Daoy (cell line): ENCODE measurements around the gene FITM1. TPM values are rescaled to one million over a fixed set of nuclear protein-coding genes. Genes with fewer than 3 reads are reported as not detected.

ENCODE experiments used
- DNase-seq: peaks from one replicate; pipeline ENCODE4 v3.0.0-alpha.2; 2015; ENCODE audit warnings: low read depth
- total RNA-seq: library from RNA; depleted of rRNA; stranded (reverse); fragments of >200 nt; shearing (Covaris generic); gene quantifications from 2 replicates; pipeline ENCODE4 v1.2.3, GENCODE V29; 2014

FITM1 gene
- total RNA-seq, 1 experiment from 2014 or later: not detected

DNA sequence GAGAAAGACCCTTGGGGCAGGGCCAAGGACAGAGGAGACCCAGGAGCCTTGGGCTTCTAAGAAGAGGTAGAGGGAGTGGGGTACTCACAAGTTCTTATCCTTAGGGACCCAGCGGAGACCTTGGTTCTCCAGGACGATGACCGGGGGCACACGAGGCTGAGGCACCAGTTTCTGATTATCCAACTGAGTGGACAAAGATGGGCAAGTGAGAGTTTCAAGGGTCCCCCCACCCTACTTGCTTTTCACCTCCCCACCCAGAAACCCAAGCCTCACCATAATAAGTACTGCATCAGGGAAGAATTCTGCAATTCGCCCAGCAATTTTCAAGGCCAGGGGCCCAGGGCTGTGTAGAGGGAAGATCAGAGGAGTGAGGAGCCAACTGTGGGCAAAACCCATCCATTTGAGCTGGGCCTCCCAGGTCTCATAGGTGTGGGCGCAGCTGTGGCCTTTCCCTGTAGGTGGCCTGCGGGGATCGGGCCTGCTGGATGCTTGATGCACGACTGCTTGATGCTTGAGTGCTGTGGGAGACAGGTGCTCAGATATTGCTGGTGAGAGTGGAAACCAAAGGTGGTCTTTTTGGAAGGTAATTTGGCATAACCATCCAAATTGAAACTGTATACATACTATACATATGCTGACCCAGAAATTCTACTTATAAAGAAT lies 8.9 kb downstream of the FITM1 start:
- DNase-seq: no peak

DNA sequence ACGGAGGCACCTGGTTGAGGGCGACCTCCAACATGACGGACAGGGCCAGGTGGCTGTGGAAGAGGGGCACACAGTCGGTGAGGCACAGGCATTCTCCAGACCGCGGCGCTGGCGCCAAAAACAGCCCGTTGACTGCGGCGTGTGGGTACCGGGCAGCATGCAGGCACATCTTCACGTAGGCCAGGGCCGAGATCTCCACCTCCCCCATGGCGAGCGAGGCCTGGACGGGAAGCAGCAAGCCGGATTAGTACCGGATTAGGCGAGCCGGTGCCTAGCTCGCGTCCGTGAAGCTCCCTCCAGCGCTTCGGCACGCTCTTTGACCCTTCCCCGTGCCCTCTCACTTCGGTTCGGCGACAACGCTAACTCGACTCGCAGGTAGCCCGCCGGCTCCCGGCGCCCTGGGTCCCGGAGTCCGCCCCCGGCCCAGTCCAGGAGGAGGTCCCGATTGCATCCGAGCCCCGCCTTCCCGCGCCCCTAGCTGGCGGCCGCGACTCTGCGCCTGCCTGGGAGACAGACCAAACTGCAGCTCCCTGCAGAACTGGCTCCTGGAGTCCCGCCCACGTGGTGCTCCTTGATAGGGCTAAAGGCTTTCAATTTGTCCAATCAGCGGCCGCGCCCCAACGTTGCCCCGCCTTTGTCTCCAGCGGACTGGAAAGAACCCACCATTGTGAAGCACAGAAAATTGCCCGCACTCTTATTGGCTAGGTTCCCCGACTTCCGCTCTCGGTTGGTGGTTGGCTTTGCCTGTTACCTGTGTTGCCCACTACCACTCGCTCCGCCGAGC lies 10.8 kb downstream of the FITM1 start, which contains the start of gene EMC9:
Gene EMC9 (minus strand): TSS at position 495 of the 784 bp plus-strand sequence. CDS start 287 bp downstream, at position 208.
- DNase-seq: peak; percentile 100

DNA sequence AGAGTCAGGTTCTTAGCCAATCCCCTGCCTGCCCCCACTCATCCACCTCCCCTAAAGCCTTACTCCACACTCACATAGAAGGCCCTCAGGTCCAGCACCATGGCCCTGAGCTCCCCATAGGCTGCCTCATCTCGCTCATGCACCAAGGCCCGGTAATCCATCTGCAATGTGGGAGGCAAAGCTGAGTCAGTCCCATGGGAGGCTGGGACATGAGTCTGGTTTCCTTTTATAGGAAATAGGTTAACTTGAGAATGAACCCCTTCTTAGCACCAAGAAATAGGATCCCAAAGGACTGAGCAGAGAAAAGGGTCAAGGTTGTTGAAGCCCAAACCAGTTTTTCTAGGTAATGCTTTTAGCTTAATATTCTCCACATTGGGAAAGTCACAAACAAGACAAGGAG lies 13.1 kb downstream of the FITM1 start:
- DNase-seq: peak; percentile 62

DNA sequence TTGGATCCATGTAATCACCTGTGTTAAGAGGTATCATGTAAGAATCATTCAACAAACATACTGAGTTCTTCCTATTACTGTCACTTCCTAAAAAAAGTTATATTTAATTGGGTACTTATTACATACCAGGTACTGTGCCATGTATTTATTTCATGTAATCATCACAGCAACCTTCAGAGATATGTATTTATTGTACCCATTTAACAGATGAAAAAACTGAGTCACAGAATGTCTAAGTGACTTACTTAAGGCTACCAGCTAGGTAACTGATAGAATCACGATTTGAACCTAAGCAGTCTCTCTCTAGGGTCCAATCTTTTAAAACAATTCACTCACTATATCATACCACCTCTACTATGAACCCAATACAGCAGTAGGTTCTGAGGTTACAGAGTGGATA lies 14.0 kb downstream of the FITM1 start:
- DNase-seq: no peak

DNA sequence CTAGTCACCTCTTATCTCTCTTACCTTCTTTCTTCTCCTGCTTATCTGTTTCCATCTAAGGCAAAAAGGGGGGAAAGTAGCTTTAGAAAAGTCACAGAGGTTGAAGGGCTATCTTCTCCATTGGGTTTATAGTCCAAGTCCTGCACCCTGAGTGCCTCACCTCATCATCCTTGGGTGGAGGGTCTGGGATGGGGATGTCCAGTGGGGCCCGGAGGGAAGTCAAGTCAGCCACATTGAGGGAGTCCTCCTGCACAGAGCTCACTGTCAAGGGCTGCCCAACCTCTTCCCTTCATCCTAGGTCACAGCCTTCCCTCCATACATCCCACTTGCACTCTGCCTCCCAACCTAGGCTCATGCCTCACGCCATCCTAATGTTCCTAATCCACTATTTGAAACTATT lies 14.8 kb downstream of the FITM1 start:
- DNase-seq: no peak

DNA sequence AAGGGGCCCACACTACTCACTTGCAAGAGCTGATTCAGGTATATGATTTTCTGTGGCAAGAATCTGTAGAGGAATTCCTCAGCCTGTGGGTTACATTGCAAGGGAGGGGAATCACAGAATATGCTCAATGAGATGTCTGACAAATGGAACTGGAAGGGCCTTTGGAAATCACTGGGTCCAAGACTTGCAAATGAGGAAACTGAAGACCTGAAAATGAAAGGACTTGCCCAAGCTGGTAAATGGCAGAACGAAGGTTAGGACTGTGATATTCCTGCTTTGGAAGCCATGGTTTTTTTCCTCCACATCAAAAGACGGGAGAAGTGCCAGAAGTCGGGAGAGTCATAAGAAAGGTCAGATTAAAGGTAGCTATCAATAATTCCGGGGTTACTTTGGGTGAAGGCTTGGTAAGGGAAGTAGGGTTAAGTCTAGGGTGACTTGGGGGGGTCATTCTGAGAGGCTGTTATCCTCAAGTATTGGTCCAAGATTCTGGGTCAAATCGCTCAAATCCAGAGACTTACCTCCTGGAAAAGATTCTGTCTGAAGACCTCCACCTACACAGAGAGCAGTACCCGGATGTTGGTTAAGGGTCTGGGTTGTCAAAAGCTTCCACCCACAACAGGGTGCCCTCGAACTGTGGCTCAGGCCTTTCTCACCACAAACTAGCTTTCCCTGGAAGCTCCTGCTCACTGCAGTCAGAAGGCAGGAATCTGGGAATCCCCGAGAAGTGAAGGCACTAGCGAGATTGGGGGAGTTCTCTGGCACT lies 15.4 kb downstream of the FITM1 start:
- DNase-seq: no peak

DNA sequence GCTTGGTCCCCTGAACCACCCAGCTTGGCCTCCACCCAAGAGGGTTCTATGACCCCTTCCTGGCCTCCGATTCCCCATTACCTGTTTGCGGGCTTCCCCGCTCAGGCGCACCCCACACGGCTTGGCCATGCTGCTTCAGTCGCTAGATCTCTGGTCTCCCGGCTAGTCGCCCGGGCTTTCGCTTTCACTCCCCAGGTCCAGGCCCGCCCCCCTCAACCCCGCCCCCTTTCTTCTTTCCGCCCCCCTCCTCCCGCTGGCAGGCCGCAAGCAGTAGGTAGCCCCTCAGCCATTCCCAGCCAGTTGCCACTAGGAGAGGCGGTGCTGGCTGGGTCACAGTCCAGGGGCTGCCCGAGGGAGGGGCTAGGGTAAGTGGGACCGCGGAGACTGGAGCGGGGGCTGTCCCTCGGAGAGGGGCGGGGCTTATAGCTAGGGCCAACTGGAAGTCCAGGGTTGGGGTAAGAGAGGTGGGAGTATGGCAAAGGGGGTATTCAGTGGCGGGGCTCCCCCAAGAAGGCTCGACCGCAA lies 16.1 kb downstream of the FITM1 start, which contains the start of gene PSME2:
Gene PSME2 (minus strand): TSS at position 158 of the 525 bp plus-strand sequence. CDS start 29 bp downstream, at position 129.
- DNase-seq: peak; percentile 100

DNA sequence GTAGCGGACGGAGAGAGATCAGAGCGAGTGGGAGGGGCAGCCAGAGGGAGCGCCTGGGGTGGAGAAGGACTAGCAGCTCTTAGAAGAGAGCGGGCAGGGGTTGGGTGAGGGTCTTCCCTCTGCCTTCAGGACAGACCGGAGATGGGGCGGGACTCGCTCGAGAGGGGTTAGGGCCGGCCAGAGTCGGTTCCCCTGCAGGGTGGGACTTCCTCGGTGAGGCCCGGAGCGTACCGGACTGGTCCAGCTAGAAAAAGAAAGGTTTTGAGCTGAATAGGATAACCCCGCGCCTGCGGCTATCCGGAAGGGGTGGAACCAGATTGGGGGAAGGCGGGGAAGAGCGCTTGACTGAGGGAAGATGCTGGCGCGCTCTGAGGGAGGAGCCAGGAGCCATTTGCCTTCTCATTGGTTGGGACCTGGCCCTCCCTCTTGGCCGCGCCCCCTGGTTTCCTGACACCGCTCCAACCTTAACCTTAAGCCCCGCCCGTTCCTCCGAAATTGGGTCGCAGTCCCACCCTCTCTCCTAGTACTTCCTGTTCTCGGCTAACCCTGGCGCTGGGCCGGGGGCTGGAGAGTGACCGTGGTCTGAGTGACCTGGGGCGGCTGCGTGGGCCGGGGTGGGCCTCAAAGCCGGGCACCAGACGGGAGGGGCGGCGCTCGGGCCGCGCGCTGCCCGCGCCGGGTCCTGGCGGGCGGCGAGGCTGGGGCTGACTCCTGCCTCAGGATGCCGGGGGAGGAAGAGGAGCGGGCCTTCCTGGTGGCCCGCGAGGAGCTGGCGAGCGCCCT lies 16.7 kb downstream of the FITM1 start, which contains the start of gene RNF31:
Gene RNF31 (plus strand): TSS at position 521 of the 783 bp plus-strand sequence. CDS start 201 bp downstream, at position 722.
- DNase-seq: peak; percentile 100

DNA sequence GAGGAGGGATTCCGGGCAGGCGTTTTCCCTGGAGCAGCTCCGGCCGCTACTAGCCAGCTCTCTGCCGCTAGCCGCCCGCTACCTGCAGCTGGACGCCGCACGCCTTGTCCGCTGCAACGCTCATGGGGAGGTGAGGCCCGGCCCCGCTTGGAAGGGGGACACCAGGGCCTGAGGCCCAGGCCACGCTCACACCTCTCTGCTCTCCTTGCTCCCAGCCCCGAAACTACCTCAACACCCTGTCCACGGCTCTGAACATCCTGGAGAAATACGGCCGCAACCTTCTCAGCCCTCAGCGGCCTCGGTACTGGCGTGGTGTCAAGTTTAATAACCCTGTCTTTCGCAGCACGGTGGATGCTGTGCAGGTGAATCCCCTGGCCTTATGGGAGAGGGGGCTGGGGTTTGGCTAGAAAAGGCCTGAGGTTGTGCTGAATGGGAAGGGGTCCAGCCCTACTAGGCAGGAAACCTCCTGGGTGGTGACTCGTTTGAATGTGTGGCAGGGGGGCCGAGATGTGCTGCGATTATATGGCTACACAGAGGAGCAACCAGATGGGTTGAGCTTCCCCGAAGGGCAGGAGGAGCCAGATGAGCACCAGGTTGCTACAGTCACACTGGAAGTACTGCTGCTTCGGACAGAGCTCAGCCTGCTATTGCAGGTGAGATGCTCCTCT lies 17.4 kb downstream of the FITM1 start:
- no peak for DNase-seq

DNA sequence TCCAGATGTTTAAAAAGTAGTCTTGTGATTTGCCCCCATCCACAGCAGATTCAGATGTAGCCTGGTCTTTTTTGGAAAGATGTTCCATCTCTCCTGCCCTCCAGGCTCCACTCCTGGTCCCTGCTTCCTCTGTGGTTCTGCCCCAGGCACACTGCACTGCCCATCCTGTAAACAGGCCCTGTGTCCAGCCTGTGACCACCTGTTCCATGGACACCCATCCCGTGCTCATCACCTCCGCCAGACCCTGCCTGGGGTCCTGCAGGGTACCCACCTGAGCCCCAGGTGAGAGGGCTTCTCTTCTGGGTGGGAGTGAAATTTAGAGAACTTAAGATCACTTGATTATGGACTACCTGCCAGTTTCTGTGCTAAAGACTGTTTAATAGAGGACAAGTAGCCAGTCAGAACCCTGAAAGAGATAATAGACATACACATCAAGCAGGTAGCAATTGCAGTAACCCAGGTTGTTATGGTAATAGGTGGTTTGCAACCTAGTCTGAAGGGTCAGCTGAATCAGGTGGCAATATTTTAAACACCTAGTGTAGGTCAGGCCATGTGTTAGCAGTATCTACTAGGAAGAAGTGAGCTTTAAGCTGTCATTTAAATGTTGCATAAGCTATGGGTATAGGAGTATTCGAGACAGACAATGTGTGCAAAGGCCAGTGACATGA lies 19.0 kb downstream of the FITM1 start:
- no peak for DNase-seq

DNA sequence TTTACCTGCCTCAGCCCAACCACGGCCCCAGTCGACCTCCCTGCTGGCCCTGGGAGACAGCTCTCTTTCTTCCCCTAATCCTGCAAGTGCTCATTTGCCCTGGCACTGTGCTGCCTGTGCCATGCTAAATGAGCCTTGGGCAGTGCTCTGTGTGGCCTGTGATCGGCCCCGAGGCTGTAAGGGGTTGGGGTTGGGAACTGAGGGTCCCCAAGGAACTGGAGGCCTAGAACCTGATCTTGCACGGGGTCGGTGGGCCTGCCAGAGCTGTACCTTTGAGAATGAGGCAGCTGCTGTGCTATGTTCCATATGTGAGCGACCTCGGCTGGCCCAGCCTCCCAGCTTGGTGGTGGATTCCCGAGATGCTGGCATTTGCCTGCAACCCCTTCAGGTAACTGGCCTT lies 19.6 kb downstream of the FITM1 start:
- DNase-seq: no peak

DNA sequence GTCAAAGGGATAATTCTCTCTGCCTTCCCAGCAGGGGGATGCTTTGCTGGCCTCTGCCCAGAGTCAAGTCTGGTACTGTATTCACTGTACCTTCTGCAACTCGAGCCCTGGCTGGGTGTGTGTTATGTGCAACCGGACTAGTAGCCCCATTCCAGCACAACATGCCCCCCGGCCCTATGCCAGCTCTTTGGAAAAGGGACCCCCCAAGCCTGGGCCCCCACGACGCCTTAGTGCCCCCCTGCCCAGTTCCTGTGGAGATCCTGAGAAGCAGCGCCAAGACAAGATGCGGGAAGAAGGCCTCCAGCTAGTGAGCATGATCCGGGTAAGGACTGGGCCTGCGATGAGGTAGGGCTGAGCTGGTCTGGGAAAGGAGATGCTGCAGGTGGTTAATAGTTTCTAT lies 20.1 kb downstream of the FITM1 start:
- no peak for DNase-seq

DNA sequence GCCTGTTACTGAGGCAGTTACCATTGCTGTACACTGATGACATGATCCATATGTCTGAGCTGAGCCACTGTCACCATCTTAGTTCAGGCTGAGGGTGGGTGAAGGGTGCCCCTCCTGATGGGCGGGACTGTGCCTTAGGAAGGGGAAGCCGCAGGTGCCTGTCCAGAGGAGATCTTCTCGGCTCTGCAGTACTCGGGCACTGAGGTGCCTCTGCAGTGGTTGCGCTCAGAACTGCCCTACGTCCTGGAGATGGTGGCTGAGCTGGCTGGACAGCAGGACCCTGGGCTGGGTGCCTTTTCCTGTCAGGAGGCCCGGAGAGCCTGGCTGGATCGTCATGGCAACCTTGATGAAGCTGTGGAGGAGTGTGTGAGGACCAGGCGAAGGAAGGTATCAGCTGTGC lies 20.5 kb downstream of the FITM1 start:
- no peak for DNase-seq

DNA sequence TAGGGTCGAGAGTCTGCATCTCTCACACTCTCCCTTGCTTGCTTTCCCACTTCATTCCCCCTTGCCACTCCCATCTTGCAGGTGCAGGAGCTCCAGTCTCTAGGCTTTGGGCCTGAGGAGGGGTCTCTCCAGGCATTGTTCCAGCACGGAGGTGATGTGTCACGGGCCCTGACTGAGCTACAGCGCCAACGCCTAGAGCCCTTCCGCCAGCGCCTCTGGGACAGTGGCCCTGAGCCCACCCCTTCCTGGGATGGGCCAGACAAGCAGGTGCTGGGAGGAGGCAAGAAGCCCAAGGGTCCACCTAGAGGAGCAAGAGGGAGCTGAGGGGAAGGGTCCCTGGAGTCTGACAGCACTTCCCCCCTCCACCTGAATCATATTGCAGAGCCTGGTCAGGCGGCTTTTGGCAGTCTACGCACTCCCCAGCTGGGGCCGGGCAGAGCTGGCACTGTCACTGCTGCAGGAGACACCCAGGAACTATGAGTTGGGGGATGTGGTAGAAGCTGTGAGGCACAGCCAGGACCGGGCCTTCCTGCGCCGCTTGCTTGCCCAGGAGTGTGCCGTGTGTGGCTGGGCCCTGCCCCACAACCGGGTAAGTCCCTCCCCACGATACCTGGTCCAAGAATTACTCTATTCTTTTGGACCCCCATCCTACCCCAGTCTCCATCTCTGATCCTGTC lies 21.1 kb downstream of the FITM1 start:
- no peak for DNase-seq

DNA sequence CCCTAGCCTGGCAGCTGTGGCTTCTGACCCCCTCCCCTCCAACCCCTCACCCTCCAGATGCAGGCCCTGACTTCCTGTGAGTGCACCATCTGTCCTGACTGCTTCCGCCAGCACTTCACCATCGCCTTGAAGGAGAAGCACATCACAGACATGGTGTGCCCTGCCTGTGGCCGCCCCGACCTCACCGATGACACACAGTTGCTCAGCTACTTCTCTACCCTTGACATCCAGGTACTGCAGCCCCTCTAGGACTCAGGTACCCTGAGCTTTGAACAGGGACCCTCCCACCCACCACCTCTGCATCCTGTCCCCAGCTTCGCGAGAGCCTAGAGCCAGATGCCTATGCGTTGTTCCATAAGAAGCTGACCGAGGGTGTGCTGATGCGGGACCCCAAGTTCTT lies 24.6 kb downstream of the FITM1 start:
- no peak for DNase-seq

DNA sequence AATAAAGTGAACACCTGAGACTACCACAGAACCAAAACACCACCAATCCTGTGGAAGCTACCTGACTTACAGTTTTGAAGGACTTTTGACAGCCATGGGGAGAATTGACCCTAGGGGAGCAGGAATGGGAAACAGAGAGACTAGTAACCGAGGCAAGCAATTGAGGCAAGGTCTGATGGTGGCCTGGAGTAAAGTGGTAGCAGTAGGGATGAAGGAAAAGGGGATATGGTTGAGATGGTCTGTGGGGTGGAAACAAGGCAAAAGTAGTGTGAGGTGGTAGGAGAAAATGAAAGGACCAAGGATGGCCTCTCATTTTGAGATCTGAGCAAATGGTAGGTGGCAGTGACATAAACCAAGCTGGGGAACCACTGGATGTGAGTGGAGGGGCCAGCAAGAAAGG lies 26.4 kb downstream of the FITM1 start:
- DNase-seq: no peak

DNA sequence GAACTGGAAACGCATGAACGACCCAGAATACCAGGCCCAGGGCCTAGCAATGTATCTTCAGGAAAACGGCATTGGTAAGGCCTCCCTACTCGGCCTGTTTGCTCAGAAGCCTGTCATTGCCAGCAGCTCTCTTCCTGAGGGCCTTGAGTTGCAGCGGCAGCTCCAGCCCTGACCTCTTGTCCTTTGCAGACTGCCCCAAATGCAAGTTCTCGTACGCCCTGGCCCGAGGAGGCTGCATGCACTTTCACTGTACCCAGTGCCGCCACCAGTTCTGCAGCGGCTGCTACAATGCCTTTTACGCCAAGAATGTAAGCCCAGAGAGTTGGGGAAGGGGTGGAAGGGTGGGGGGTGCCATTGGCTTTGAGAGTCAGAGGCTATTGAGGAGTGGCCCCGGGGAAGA lies 26.9 kb downstream of the FITM1 start:
- no peak for DNase-seq

DNA sequence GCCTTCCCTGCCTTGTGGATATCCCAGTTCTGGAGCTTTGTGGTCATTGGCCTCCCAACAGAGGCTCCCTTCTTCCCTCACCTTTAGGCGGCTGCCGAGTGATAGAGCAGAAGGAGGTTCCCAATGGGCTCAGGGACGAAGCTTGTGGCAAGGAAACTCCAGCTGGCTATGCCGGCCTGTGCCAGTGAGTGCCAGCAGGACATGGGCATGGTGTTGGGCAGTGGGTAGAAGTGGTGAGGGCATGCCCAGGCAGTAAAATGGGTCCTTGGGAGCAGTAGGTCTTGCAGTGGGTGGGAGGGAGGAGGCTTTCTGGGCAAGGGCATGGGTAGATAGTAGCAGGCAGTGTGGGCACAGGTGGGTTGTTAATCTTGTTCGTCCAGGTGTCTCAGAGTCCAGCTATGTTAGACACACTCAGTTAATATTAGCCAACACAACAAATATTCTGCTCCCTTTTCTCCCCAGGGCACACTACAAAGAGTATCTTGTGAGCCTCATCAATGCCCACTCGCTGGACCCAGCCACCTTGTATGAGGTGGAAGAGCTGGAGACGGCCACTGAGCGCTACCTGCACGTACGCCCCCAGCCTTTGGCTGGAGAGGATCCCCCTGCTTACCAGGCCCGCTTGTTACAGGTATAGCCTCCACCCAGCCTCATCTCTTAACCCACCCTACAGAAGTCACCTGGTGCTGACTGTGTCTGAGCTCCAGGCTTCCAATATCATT lies 29.5 kb downstream of the FITM1 start:
- no peak for DNase-seq

DNA sequence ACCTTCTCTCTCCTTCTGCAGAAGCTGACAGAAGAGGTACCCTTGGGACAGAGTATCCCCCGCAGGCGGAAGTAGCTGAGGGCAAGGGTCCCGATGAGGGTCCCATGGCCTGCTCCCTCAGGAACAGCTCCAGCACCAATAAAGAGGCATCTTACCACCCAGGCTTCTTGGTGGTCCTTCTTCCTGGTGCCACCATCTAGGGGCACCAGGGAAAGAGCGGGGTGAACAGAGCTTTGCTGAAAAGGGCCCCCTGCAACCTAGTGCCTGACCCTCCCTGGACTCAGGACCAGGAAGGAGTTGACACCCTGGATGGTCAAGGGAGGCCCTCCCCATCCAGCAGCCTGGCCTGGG lies 30.0 kb downstream of the FITM1 start:
- no peak for DNase-seq
